Upper lobe of right lung (tissue), 1 donor: ENCODE data around the gene SLFN12L. TPM values are rescaled to one million over a fixed set of nuclear protein-coding genes. Genes with fewer than 3 reads are reported as not detected.
"Not testable (repeated sequence)": the region's sequence is repeated elsewhere in the genome, so short reads cannot be mapped to it uniquely, and the experiment has no call there.

Experiments
- ATAC-seq: fragments of 200-7000 bp; cut with Tn5 transposase; one replicate; pipeline ENCODE4 v1.9.1; 2020; ENCODE audit warnings: mild to moderate bottlenecking, moderate library complexity
- DNase-seq: peaks from one replicate; pipeline ENCODE4 v3.0.0-alpha.2; 2020
- H3K27ac ChIP-seq: fragments of 200-600 bp; one replicate; pipeline ENCODE4 v1.8.0; 2022
- H3K27me3 ChIP-seq: fragments of 200-600 bp; one replicate; pipeline ENCODE4 v1.8.0; 2022; ENCODE audit warnings: mild to moderate bottlenecking
- H3K36me3 ChIP-seq: fragments of 200-600 bp; one replicate; pipeline ENCODE4 v1.8.0; 2022
- H3K4me1 ChIP-seq: fragments of 200-600 bp; one replicate; pipeline ENCODE4 v1.8.0; 2022
- H3K4me3 ChIP-seq: fragments of 200-600 bp; one replicate; pipeline ENCODE4 v1.8.0; 2022; ENCODE audit warnings: mild to moderate bottlenecking
- H3K9me3 ChIP-seq: fragments of 200-600 bp; one replicate; pipeline ENCODE4 v1.8.0; 2022
- CTCF ChIP-seq: fragments of 200-600 bp; IDR thresholded peaks from one replicate; pipeline ENCODE4 v1.8.0; 2022; ENCODE audit warnings: antibody characterized with exemption
- intact Hi-C: fragments of 100-400 bp; cut with DNase I; formaldehyde crosslinking; loops from one replicate; pipeline ENCODE4 v1.11.0; 2022
- total RNA-seq: library from RNA; stranded (reverse); fragmentation: NEBNext Ultra II Directional; extraction: Animal tissue kit (Norgen Biotek cat#: 25700); gene quantifications from one replicate; pipeline ENCODE4 v1.2.1, GENCODE V29; 2021
- donor health status: DM: no; HTN: yes; CAD: no; lungs with severe emphysema.

The SLFN12L gene
- total RNA-seq, 1 donor from 2014 or later, result 5.1 TPM

GRCh38 chr17:35534576-35535093, 2.8 kb downstream of the SLFN12L start:
- ATAC-seq (no peak), DNase-seq (no peak)
- H3K9me3 ChIP-seq, result no peaks in the 10 kb centered on the region
- no peaks in the 10 kb centered on the region for H3K36me3 ChIP-seq
- TF ChIP-seq CTCF, result no peak
- peaks cover 31% of the 10 kb centered on the region for H3K4me1 ChIP-seq
- intact Hi-C loops, result loop anchor here (5.0 to 10.0 kb wide), 2 partner anchors 222 to 360 kb away; no protein-coding TSS in a partner anchor
- H3K27me3 ChIP-seq, result no peaks in the 10 kb centered on the region
- H3K27ac ChIP-seq, result no peak overlapping the region
- peak overlapping the region; percentile 38 for H3K4me3 ChIP-seq

GRCh38 chr17:35531160-35531559, 6.3 kb downstream of the SLFN12L start:
- Histone ChIP-seq H3K4me3 (no peak overlapping the region), H3K36me3 (no peaks in the 10 kb centered on the region), H3K27ac (no peak overlapping the region), H3K9me3 (no peaks in the 10 kb centered on the region), H3K4me1 (peaks cover under 1% of the 10 kb centered on the region), H3K27me3 (no peaks in the 10 kb centered on the region)
- no peak for TF ChIP-seq CTCF
- ATAC-seq, result no peak
- no peak for DNase-seq
- intact Hi-C loops, result loop anchor here (5.0 to 10.0 kb wide), 2 partner anchors 219 to 356 kb away; no protein-coding TSS in a partner anchor

GRCh38 chr17:35529866-35530265, 7.6 kb downstream of the SLFN12L start:
- DNase-seq (no peak), ATAC-seq (no peak)
- H3K9me3 ChIP-seq, result no peaks in the 10 kb centered on the region
- no peaks in the 10 kb centered on the region for H3K27me3 ChIP-seq
- H3K4me1 ChIP-seq, result no peaks in the 10 kb centered on the region
- TF ChIP-seq CTCF, result no peak
- no peaks in the 10 kb centered on the region for H3K36me3 ChIP-seq
- no peak overlapping the region for H3K4me3 ChIP-seq
- H3K27ac ChIP-seq, result no peak overlapping the region
- intact Hi-C loops, result loop anchor here (5.0 to 10.0 kb wide), 2 partner anchors 218 to 355 kb away; no protein-coding TSS in a partner anchor

GRCh38 chr17:35529326-35529725, 8.2 kb downstream of the SLFN12L start:
- intact Hi-C loops, H3K4me3 ChIP-seq, H3K9me3 ChIP-seq, DNase-seq, H3K36me3 ChIP-seq, H3K27ac ChIP-seq, H3K27me3 ChIP-seq, ATAC-seq, H3K4me1 ChIP-seq: not testable (repeated sequence)

- intact Hi-C loops, result no loop called here
- TF ChIP-seq CTCF, result no peak
- Histone ChIP-seq H3K9me3 (no peaks in the 10 kb centered on the region), H3K27me3 (no peaks in the 10 kb centered on the region), H3K4me3 (no peak overlapping the region), H3K27ac (no peak overlapping the region), H3K4me1 (no peaks in the 10 kb centered on the region), H3K36me3 (no peaks in the 10 kb centered on the region)
- DNase-seq (no peak), ATAC-seq (no peak)
Observed at GRCh38 chr17:35523296-35523695, 14.2 kb downstream of the SLFN12L start.

- H3K9me3 ChIP-seq, H3K4me3 ChIP-seq, DNase-seq, H3K36me3 ChIP-seq, intact Hi-C loops, H3K4me1 ChIP-seq, H3K27me3 ChIP-seq: not testable (repeated sequence)
- peak; percentile 69 for ATAC-seq
- H3K27ac ChIP-seq, result peak overlapping the region; percentile 4
Observed at GRCh38 chr17:35521654-35522256, 15.7 kb downstream of the SLFN12L start.
